H9 (cell line): ENCODE measurements around the gene AARS1. TPM values are rescaled to one million over a fixed set of nuclear protein-coding genes. Genes with fewer than 3 reads are reported as not detected.

ENCODE experiments used
- DNase-seq: peaks from one replicate; pipeline ENCODE4 v3.0.0-alpha.2; 2017
- H2AFZ ChIP-seq: one replicate; pipeline ENCODE4 v1.6.1; 2013; ENCODE audit warnings: mild to moderate bottlenecking, low read length, control low read depth, moderate library complexity
- H2AK5ac ChIP-seq: 2 replicates; pipeline ENCODE4 v1.6.1; 2013; ENCODE audit warnings: low read length, control low read depth, mixed read lengths; ENCODE audit not compliant: insufficient read length
- H2BK120ac ChIP-seq: one replicate; pipeline ENCODE4 v1.6.1; 2013; ENCODE audit warnings: low read depth, mild to moderate bottlenecking, low read length, control low read depth, inconsistent platforms; ENCODE audit not compliant: poor library complexity, severe bottlenecking
- H2BK12ac ChIP-seq: 2 replicates; pipeline ENCODE4 v1.6.1; 2013; ENCODE audit warnings: low read length, control low read depth, mixed read lengths, low read depth; ENCODE audit not compliant: insufficient read length
- H2BK15ac ChIP-seq: 2 replicates; pipeline ENCODE4 v1.6.1; 2013; ENCODE audit warnings: low read depth, low read length, control low read depth
- H2BK20ac ChIP-seq: one replicate; pipeline ENCODE4 v1.6.1; 2013; ENCODE audit warnings: low read depth, mild to moderate bottlenecking, low read length, control low read depth, inconsistent platforms; ENCODE audit not compliant: poor library complexity, severe bottlenecking
- H2BK5ac ChIP-seq: 2 replicates; pipeline ENCODE4 v1.6.1; 2013; ENCODE audit warnings: low read length, control low read depth, mixed read lengths; ENCODE audit not compliant: insufficient read length
- H3K14ac ChIP-seq: 2 replicates; pipeline ENCODE4 v1.6.1; 2013; ENCODE audit warnings: low read length, control low read depth; ENCODE audit not compliant: insufficient read depth
- H3K18ac ChIP-seq: 2 replicates; pipeline ENCODE4 v1.6.1; 2013; ENCODE audit warnings: low read depth, mild to moderate bottlenecking, mixed read lengths, low read length, control low read depth; ENCODE audit not compliant: insufficient read length
- H3K23ac ChIP-seq: 2 replicates; pipeline ENCODE4 v1.6.1; 2013; ENCODE audit warnings: low read length, control low read depth, mixed read lengths, low read depth; ENCODE audit not compliant: insufficient read length
- H3K23me2 ChIP-seq: 2 replicates; pipeline ENCODE4 v1.6.1; 2013; ENCODE audit warnings: low read depth, mild to moderate bottlenecking, mixed read lengths, low read length, control low read depth; ENCODE audit not compliant: insufficient read length, poor library complexity, severe bottlenecking
- H3K27ac ChIP-seq: 2 replicates; pipeline ENCODE4 v1.5.1; 2013; ENCODE audit warnings: low read length, control low read depth, mixed read lengths, low read depth; ENCODE audit not compliant: insufficient read length
- H3K27me3 ChIP-seq: 2 replicates; pipeline ENCODE4 v1.6.1; 2013; ENCODE audit warnings: low read length, control low read depth, inconsistent platforms; ENCODE audit not compliant: insufficient read depth
- H3K4ac ChIP-seq: 2 replicates; pipeline ENCODE4 v1.6.1; 2013; ENCODE audit warnings: low read depth, mild to moderate bottlenecking, control low read depth, inconsistent platforms, low read length, moderate library complexity
- H3K4me1 ChIP-seq: 2 replicates; pipeline ENCODE4 v1.6.1; 2013; ENCODE audit warnings: low read length, control low read depth, inconsistent platforms; ENCODE audit not compliant: insufficient read depth
- H3K4me2 ChIP-seq: 2 replicates; pipeline ENCODE4 v1.6.1; 2013; ENCODE audit warnings: low read length, control low read depth, mixed read lengths; ENCODE audit not compliant: insufficient read length, insufficient read depth
- H3K56ac ChIP-seq: 2 replicates; pipeline ENCODE4 v1.6.1; 2013; ENCODE audit warnings: low read depth, mild to moderate bottlenecking, mixed read lengths, low read length, control low read depth; ENCODE audit not compliant: insufficient read length
- H3K79me1 ChIP-seq: 2 replicates; pipeline ENCODE4 v1.6.1; 2013; ENCODE audit warnings: low read depth, mild to moderate bottlenecking, moderate library complexity, low read length, control low read depth, inconsistent platforms; ENCODE audit not compliant: insufficient read depth, poor library complexity, severe bottlenecking
- H3K79me2 ChIP-seq: 2 replicates; pipeline ENCODE4 v1.6.1; 2013; ENCODE audit warnings: low read length, control low read depth, inconsistent platforms; ENCODE audit not compliant: insufficient read depth
- H3K9ac ChIP-seq: 2 replicates; pipeline ENCODE4 v1.6.1; 2013; ENCODE audit warnings: low read length, control low read depth, mixed read lengths; ENCODE audit not compliant: insufficient read length; ENCODE audit errors: extremely low read depth
- H3K9me3 ChIP-seq: one replicate; pipeline ENCODE4 v1.6.1; 2013; ENCODE audit warnings: low read depth, low read length, inconsistent platforms; ENCODE audit not compliant: control insufficient read depth
- H3T11ph ChIP-seq: one replicate; pipeline ENCODE4 v1.6.1; 2013; ENCODE audit warnings: mild to moderate bottlenecking, low read length, control low read depth, inconsistent platforms
- H4K20me1 ChIP-seq: one replicate; pipeline ENCODE4 v1.6.1; 2013; ENCODE audit not compliant: control insufficient read depth, insufficient read length, insufficient read depth
- H4K5ac ChIP-seq: 2 replicates; pipeline ENCODE4 v1.6.1; 2013; ENCODE audit warnings: low read depth, mild to moderate bottlenecking, mixed read lengths, low read length, control low read depth; ENCODE audit not compliant: insufficient read length
- H4K8ac ChIP-seq: replicated peaks from 2 replicates; pipeline ENCODE4 v1.6.1; 2013; ENCODE audit warnings: low read length, control low read depth, mixed read lengths, low read depth; ENCODE audit not compliant: insufficient read length
- H4K91ac ChIP-seq: 2 replicates; pipeline ENCODE4 v1.6.1; 2013; ENCODE audit warnings: low read depth, mild to moderate bottlenecking, moderate library complexity, mixed read lengths, low read length, control low read depth; ENCODE audit not compliant: insufficient read length
- H3K27ac Mint-ChIP-seq, 3 experiments: 2 replicates in 2 of 3; 3 replicates in 1 of 3; pipeline ENCODE4 v1.8.0; 2020 to 2021; ENCODE audit warnings: mixed read lengths in 3 of 3, mild to moderate bottlenecking in 1 of 3, moderate library complexity in 1 of 3
- H3K27me3 Mint-ChIP-seq: 2 replicates; pipeline ENCODE4 v1.8.0; 2021; ENCODE audit warnings: low read depth, mild to moderate bottlenecking, moderate library complexity, mixed read lengths
- H3K36me3 Mint-ChIP-seq, 3 experiments: 2 replicates in 2 of 3; 3 replicates in 1 of 3; pipeline ENCODE4 v1.8.0; 2020 to 2021; ENCODE audit warnings: low read depth in 3 of 3, mixed read lengths in 3 of 3; ENCODE audit not compliant: insufficient read depth in 1 of 3
- H3K4me1 Mint-ChIP-seq, 2 experiments: 2 replicates each; pipeline ENCODE4 v1.8.0; 2020; ENCODE audit warnings: mixed read lengths in 2 of 2
- H3K4me3 Mint-ChIP-seq, 2 experiments: 2 replicates in 1 of 2; 3 replicates in 1 of 2; pipeline ENCODE4 v1.8.0; 2020 to 2021; ENCODE audit warnings: mild to moderate bottlenecking in 2 of 2, mixed read lengths in 2 of 2, moderate library complexity in 1 of 2
- H3K9me3 Mint-ChIP-seq, 2 experiments: 2 replicates in 1 of 2; 3 replicates in 1 of 2; pipeline ENCODE4 v1.8.0; 2020; ENCODE audit warnings: mild to moderate bottlenecking in 2 of 2, mixed read lengths in 2 of 2, moderate library complexity in 1 of 2
- CTCF ChIP-seq: fragments of 200-600 bp; sonication (generic); conservative IDR thresholded peaks from 3 replicates; pipeline ENCODE4 v1.8.0; 2021; ENCODE audit warnings: antibody characterized with exemption, mild to moderate bottlenecking
- WGBS: extraction: QIAGEN DNeasy Blood & Tissue Kit; methylation state at CpG from one replicate; pipeline ENCODE4 v1.1.7; 2013; ENCODE audit warnings: missing lambda C conversion rate, low lambda C conversion rate, mixed read lengths; ENCODE audit not compliant: insufficient read length; ENCODE audit errors: extremely low coverage; 5-methylcytosine and 5-hydroxymethylcytosine counted together
- total RNA-seq: library from RNA; stranded (reverse); gene quantifications from 2 replicates; pipeline ENCODE4 v1.2.1, GENCODE V29; 2021

The AARS1 gene
- total RNA-seq, 1 experiment from 2014 or later: 168 TPM

- Histone ChIP-seq H3K27ac (no peak overlapping the region), H4K5ac (no peak overlapping the region), H3K4me1 (peaks cover 3% of the 10 kb centered on the region; the same call in 1 of the 2 replicates), H3K56ac (no peak overlapping the region), H4K8ac (no peak overlapping the region), H3K14ac (no peak overlapping the region), H3K79me2 (peaks cover 8% of the 10 kb centered on the region; the same call in 1 of the 2 replicates), H3K79me1 (peaks cover 4% of the 10 kb centered on the region), H3K4me2 (no peak overlapping the region), H2BK12ac (no peak overlapping the region), H3K18ac (no peak overlapping the region), H3K9ac (no peak overlapping the region), H3K4ac (no peak overlapping the region), H3T11ph (no peak overlapping the region), H2BK15ac (no peak overlapping the region), H2AK5ac (no peak overlapping the region), H2BK20ac (no peak overlapping the region), H3K23ac (no peak overlapping the region), H2BK5ac (no peak overlapping the region), H3K27me3 (no peaks in the 10 kb centered on the region), H4K20me1 (no peaks in the 10 kb centered on the region), H3K9me3 (no peaks in the 10 kb centered on the region), H3K23me2 (peaks cover 5% of the 10 kb centered on the region), H2BK120ac (no peak overlapping the region), H2AFZ (no peak overlapping the region), H4K91ac (no peak overlapping the region)
- H3K9me3 Mint-ChIP-seq: peaks cover 0 to 2% of the 10 kb centered on the region in 2 experiments; a peak in 3 of 5 replicates
- no peak overlapping the region for H3K27ac Mint-ChIP-seq
- peaks cover 6 to 17% of the 10 kb centered on the region in 2 experiments; a peak in 3 of 4 replicates for H3K4me1 Mint-ChIP-seq
- peaks cover 13 to 21% (median 20%) of the 10 kb centered on the region in 3 experiments for H3K36me3 Mint-ChIP-seq
- no CpG with 5 or more reads among the region's 1 CpG for WGBS
- no peak for DNase-seq
- no peak overlapping the region for H3K4me3 Mint-ChIP-seq
- TF ChIP-seq CTCF: no peak
- H3K27me3 Mint-ChIP-seq: no peaks in the 10 kb centered on the region
Measured at GRCh38 chr16:70302745-70303144, 13.4 kb upstream of the AARS1 start.
